HG02678 (cell line): ENCODE measurements around the gene ARHGEF28.

Experiments
- ATAC-seq: cut with Tn5 transposase; IDR thresholded peaks from one replicate; pipeline ENCODE4 v1.9.1; 2021; ENCODE audit warnings: mild to moderate bottlenecking, moderate library complexity; ENCODE audit not compliant: unreplicated experiment

Gene ARHGEF28

DNA sequence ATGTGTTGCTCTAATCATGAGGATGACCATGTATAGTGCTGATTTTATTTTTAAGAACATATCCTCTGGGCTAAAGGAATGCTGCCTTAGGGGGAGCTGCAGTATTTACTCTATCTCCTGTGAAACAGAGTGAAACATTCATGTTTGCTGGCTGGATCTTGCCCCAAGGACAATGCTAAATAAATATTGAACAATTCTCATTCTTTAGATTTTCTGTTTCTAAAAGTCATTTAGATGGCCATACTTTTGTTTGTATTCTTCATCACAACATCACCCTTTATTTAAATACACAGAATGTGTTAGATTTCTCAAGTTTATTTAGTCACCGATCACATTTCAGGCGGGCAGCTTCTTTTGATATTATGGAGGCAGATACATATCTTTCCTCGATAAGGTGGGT is 103.3 kb downstream of the ARHGEF28 start:
- no peak for ATAC-seq

DNA sequence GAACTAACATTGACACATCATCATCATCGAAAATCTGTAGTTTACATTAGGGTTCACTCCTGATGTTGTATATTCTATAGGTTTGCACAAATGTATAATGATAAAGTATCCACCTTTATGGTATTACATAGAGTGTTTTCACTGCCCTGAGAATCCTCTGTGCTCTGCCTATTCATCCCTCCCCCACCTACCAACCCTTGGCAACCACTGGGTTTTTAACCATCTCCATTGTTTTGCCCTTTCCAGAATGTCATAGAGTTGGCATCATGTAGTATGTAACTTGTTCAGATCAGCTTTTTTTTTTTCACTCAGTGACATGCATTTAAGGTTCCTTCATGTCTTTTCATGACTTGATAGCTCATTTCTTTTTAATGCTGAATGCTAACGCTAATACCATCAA is 106.0 kb downstream of the ARHGEF28 start:
- no peak for ATAC-seq

DNA sequence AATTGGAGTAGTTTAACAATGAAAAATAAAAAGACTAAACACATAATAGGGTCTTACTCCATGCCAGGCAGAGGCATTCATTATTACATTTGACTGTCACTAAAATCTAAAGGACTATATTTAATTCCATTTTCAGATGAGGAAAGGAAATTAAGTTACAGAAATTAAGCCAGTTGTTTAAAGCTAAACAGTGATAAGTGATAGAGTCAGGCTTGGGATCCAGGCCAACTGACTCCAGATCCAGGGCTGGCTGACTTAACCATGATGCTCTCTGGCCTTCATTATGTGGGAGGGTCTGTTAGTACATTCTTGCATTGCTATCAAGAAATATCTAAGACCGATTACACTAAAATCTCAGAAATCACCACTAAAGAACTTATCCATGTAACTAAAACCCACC is 107.2 kb downstream of the ARHGEF28 start:
- no peak for ATAC-seq

DNA sequence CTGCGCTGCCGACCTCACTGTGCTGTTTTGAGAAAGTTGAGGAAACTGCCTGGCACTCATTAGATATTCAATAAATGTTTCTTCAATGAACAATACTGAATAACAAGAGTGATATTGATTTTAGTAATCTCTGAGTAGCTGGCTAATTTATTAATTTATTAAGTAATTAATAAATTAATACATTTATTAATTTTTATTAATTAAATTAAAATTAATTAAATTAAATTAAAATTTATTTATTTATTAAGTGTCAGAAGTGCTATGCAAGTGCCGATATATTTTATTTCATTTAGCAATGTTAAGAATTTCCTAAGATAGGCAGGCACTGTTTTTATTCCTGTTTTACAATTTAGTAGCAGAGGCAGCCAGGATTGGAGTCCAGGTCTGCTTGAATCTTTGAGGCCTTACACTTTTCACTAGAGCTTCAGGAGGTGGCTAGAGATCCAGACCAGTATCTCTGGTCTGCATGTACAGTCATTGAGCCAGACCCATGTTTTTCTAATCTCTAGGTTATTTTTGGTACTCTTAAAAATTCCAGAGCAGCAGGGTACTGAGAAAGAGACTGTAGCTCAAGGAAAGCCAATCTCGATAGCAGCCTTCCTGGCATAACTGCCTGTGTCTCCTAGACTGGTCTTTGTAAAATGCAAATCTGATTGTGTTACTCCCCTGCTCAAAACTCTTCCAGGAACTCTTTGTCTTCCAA is 109.2 kb downstream of the ARHGEF28 start:
- ATAC-seq = no peak

DNA sequence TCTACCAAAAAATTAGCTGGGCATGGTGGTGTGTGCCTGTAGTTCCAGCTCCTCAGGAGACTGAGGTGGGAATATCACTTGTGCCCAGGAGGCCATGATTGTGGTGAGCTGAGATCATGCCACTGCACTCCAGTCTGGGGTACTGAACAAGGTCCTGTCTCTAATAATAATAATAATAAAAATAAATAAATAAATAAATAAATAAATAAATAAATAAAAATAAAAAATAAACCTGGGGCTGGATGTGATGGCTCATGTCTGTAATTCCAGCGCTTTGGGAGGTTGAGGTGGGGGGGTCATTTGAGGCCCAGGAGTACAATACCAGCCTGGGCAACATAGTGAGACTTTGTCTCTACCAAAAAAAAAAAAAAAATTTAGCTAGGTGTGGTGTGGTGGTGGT is 113.7 kb downstream of the ARHGEF28 start:
- ATAC-seq = no peak

DNA sequence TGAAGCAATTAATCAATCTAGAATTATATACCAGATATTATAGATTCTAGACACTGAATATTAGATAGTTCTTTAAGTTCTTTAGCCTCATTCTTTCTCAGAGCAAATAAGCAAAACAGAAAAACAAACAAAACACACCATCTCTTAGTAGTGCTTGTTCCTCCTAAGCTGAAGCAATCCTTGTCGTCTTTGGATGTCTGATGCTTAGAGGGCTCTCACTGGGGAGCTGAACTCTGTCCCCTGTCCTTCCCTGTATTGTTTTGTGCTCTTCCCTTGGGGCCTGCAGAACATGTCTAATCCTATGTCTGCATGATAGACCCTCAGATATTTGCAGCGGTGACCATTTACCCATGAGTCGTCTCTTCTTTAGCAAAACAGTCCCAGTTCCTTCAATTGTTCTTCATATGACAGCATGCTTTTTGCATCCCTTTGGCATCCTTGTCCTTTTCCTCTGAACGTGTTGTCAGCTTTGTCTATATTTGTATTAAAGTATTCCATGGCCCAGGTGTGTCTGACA is 114.3 kb downstream of the ARHGEF28 start:
- no peak for ATAC-seq

DNA sequence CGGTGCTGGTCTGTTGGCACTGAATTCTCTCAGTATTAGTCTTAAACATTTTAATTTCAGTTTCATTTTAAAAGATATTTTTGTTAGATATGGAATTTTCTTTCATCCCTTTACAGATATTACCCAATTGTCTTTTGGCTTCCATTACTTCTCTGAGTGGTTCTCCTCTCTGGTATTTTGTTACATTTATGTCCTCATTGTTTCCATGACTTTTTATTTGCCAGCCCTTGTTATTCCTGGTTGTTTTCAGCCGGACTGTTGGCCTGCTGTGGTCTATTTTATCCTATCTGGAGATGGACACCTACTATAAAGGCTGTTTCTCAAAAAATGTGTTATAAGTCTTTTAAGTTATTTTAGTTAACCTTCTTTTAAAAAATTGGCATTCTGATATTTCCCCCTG is 117.2 kb downstream of the ARHGEF28 start:
- ATAC-seq = no peak

- no peak for ATAC-seq
Measured at GRCh38 chr5:73745836-73746235, 119.8 kb downstream of the ARHGEF28 start.

GRCh38 chr5:73746608-73747007 is 120.6 kb downstream of the ARHGEF28 start:
- ATAC-seq = no peak

- no peak for ATAC-seq
Measured at GRCh38 chr5:73747696-73748380, 121.8 kb downstream of the ARHGEF28 start.

DNA sequence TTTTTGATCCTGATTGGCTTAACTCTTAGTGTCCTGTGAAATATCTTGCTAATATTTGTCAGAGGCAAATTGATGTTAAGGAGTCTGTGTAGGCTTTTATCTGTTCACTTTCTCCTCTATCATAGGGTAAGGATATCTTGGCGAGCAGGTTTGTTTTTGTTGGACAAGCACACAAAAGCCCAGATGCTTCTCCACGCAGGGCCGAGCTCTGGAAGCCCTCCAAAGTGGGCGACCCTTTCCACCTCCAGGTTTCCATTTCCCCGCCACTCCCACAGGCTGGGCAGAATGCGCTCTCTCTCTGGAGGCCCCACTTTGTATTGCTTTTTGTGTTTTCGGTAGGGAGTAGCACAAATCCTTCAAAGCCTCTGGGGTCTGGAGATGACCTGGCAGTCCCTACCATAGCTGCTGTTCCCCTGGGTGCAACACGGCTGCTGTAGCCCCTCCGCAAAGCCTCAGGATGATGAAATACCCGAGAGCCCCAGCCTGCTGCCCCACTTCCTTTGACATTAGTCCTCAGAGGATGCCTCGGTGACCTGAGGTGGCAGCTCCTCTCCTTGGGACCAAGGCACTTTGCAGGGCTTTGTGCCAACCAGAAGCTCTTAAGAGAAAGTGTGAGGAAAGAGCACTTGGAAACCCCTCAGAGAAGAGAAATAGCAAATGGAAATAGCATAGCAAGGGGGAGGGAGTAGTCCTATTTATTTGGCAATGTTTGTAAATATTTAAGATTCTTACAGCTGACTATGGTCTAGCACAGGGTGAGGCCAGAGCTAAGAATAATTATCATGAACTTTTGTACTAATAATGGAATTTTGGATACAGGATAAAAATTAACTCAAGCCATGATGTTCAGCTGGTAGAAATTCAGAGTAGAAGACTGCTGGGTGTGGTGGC is 122.8 kb downstream of the ARHGEF28 start:
- ATAC-seq = no peak

DNA sequence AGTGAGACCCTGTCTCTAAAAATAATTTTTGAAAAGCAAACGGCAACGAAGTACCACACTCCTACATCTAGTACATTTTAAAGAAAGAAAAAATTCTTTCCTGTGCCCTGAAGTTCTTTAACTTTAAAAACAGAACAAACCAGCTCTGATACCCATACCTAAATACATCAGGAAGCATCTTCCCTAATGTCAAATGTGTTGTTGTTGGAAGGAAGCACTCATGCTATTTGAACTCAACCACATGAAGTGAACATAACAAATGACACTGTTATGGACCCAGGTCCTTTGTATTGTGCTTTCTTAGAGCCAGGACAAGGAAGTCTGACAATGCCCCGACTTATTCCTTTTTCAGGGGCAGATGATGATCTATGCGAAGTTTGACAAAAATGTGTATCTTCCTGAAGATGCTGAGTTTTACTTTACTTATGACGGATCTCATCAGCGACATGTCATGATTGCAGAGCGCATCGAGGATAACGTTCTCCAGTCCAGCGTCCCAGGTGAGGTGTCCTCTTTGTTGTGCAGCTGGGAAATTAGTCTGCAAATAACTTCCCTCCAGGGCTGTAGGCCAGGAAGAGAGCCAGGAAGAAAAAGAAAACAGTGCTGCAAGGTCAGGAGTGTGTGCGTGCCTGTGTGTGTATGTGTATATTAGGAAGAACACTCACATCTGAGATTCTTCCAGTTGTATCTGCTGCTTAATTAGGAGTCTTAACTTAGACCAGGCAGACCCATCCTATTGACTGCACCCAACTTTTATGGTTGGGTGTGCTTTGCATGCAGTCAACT is 123.7 kb downstream of the ARHGEF28 start:
- ATAC-seq = no peak

- peak; percentile 74 for ATAC-seq
Measured at GRCh38 chr5:73751254-73751914, 125.4 kb downstream of the ARHGEF28 start.

DNA sequence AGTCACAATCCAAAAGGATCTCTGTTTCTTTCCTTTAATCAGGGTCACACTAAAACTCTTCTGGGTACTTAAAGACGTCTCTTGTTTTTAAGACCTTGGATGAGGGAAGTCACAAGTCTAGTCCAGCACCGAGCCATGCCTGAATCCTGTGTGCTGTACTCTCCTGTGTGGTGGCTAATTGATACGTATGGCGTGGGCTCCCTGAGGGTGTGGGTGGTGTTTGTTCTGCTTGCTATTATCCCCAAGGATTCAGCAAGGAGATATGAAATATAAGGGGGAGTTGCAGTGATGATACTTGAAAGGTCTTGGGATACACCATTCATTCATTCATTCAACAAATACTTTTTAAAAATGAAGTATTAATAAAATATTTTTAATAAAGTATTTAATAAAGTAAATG is 128.3 kb downstream of the ARHGEF28 start:
- ATAC-seq = no peak

- no peak for ATAC-seq
Measured at GRCh38 chr5:73757416-73757815, 131.4 kb downstream of the ARHGEF28 start.

- ATAC-seq = no peak
Measured at GRCh38 chr5:73759771-73760170, 133.8 kb downstream of the ARHGEF28 start.

GRCh38 chr5:73763300-73764032 is 137.5 kb downstream of the ARHGEF28 start:
- no peak for ATAC-seq

- no peak for ATAC-seq
Measured at GRCh38 chr5:73764586-73764985, 138.6 kb downstream of the ARHGEF28 start.

DNA sequence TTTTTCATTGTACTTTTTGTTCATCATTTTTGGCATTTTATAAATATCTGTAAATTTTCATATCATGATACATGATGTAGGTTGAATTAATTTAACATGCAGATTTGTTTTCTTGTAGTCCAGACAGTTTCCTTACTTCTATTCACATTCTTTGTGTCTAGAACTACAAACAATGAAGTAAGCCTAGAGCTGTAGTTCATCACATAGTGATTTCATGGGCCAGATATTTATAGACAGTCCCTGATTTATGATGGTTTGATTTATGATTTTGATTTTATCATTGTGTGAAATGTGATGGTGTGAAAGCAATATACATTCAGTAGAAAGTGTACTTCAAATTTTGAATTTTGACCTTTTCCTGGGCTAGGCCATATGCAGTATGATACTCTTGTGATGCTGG is 139.0 kb downstream of the ARHGEF28 start:
- ATAC-seq = no peak
